H1 (cell line): Measurements from ENCODE around the gene HMGCL. TPM values are rescaled to one million over a fixed set of nuclear protein-coding genes. Genes with fewer than 3 reads are reported as not detected.

ENCODE experiments used
- CTCF ChIA-PET: fragments of 300-600 bp; sonication (Branson Sonifier 250); formaldehyde crosslinking; loops from one replicate; lab custom pipeline; 2021; ENCODE audit not compliant: partially characterized antibody; lab: Charles Lee
- POLR2A ChIA-PET: fragments of 300-600 bp; sonication (Branson Sonifier 250); formaldehyde crosslinking; loops from one replicate; lab custom pipeline; 2021; ENCODE audit warnings: inconsistent platforms; ENCODE audit not compliant: partially characterized antibody; lab: Charles Lee
- DNase-seq, 2 experiments: peaks; one replicate each; pipeline versions ENCODE4 v3.0.0 to v3.0.0-alpha.2; 2010 to 2022; ENCODE audit warnings: low spot score in 2 of 2, low read depth in 1 of 2, mixed read lengths in 1 of 2
- FAIRE-seq: peaks from 2 replicates; lab custom pipeline; 2011; peaks lifted over from hg19 to GRCh38; lab: Jason Lieb, UNC
- H2AFZ ChIP-seq: 2 replicates; pipeline ENCODE4 v1.8.1; 2012; ENCODE audit warnings: low read length, inconsistent platforms
- H2AK5ac ChIP-seq: 2 replicates; pipeline ENCODE4 v1.6.1; 2013; ENCODE audit warnings: low read depth, low read length
- H2BK120ac ChIP-seq: replicated peaks from 2 replicates; pipeline ENCODE3; 2013; ENCODE audit warnings: low read depth, low read length, inconsistent platforms
- H2BK12ac ChIP-seq: 2 replicates; pipeline ENCODE4 v1.6.1; 2013; ENCODE audit warnings: low read depth, low read length
- H2BK15ac ChIP-seq: 2 replicates; pipeline ENCODE4 v1.6.1; 2013; ENCODE audit warnings: low read length
- H2BK20ac ChIP-seq: 2 replicates; pipeline ENCODE4 v1.6.1; 2013; ENCODE audit warnings: low read length
- H2BK5ac ChIP-seq: 2 replicates; pipeline ENCODE4 v1.6.1; 2013; ENCODE audit warnings: low read depth, low read length
- H3K14ac ChIP-seq: 2 replicates; pipeline ENCODE4 v1.6.1; 2013; ENCODE audit warnings: inconsistent platforms; ENCODE audit not compliant: insufficient read length
- H3K18ac ChIP-seq: 2 replicates; pipeline ENCODE4 v1.6.1; 2013; ENCODE audit warnings: low read length; ENCODE audit errors: extremely low read depth
- H3K23ac ChIP-seq: 2 replicates; pipeline ENCODE4 v1.6.1; 2013; ENCODE audit warnings: inconsistent platforms; ENCODE audit not compliant: insufficient read length
- H3K23me2 ChIP-seq: 2 replicates; pipeline ENCODE4 v1.6.1; 2013; ENCODE audit warnings: low read depth, low read length
- H3K27ac ChIP-seq: 2 replicates; pipeline ENCODE4 v1.6.1; 2011; ENCODE audit warnings: low read depth, low read length, inconsistent platforms
- H3K27me3 ChIP-seq, 4 experiments: replicated peaks in 1 of 4; 1 replicate in 1 of 4; 2 replicates in 3 of 4; pipeline versions ENCODE4 v1.6.1 to v1.8.1; 2011 to 2013; ENCODE audit warnings: low read length in 3 of 4, mild to moderate bottlenecking in 3 of 4, inconsistent platforms in 2 of 4, mixed read lengths in 2 of 4, moderate library complexity in 1 of 4; ENCODE audit not compliant: control insufficient read depth in 3 of 4, insufficient read depth in 3 of 4; ENCODE audit errors: extremely low read depth in 1 of 4
- H3K36me3 ChIP-seq, 4 experiments: 2 replicates each; pipeline versions ENCODE4 v1.6.1 to v1.8.1; 2011 to 2013; ENCODE audit warnings: mild to moderate bottlenecking in 4 of 4, low read length in 3 of 4, moderate library complexity in 2 of 4, control low read depth in 1 of 4, inconsistent platforms in 1 of 4; ENCODE audit not compliant: insufficient read depth in 4 of 4, control insufficient read depth in 2 of 4
- H3K4ac ChIP-seq: replicated peaks from 2 replicates; pipeline ENCODE3; 2013; ENCODE audit warnings: low read length, low read depth, mixed read lengths, inconsistent platforms; ENCODE audit not compliant: insufficient read length
- H3K4me1 ChIP-seq, 4 experiments: replicated peaks in 1 of 4; 1 replicate in 1 of 4; 2 replicates in 3 of 4; pipeline versions ENCODE4 v1.6.1 to v1.8.1; 2011 to 2013; ENCODE audit warnings: low read length in 3 of 4, inconsistent platforms in 2 of 4, mixed read lengths in 1 of 4; ENCODE audit not compliant: insufficient read depth in 4 of 4, control insufficient read depth in 3 of 4
- H3K4me2 ChIP-seq, 2 experiments: 2 replicates each; pipeline versions ENCODE4 v1.6.1 to v1.8.1; 2011 to 2013; ENCODE audit warnings: low read depth in 2 of 2, low read length in 2 of 2, control low read depth in 1 of 2, inconsistent platforms in 1 of 2, mild to moderate bottlenecking in 1 of 2; ENCODE audit not compliant: insufficient read depth in 1 of 2
- H3K4me3 ChIP-seq, 4 experiments: fragments of 200-600, 300-600 bp in 1 of 4; sonication (generic), shearing (Covaris generic), sonication (Bioruptor Twin) in 1 of 4; 2 replicates each; pipeline versions ENCODE4 v1.5.1 to v1.8.1; 2011 to 2016; ENCODE audit warnings: low read length in 4 of 4, low read depth in 3 of 4, control low read depth in 2 of 4, inconsistent platforms in 2 of 4, mild to moderate bottlenecking in 2 of 4, mixed read lengths in 1 of 4, moderate library complexity in 1 of 4; ENCODE audit not compliant: insufficient read depth in 2 of 4; ENCODE audit errors: extremely low read depth in 1 of 4
- H3K56ac ChIP-seq: replicated peaks from 2 replicates; pipeline ENCODE3; 2013; ENCODE audit warnings: low read depth, mild to moderate bottlenecking, mixed read lengths, low read length, inconsistent platforms; ENCODE audit not compliant: insufficient read length
- H3K79me1 ChIP-seq: 2 replicates; pipeline ENCODE4 v1.6.1; 2013; ENCODE audit warnings: low read depth, low read length, control low read depth
- H3K79me2 ChIP-seq, 2 experiments: 2 replicates each; pipeline versions ENCODE4 v1.6.1 to v1.8.1; 2012 to 2013; ENCODE audit warnings: low read length in 2 of 2, mild to moderate bottlenecking in 2 of 2, inconsistent platforms in 1 of 2; ENCODE audit not compliant: insufficient read depth in 2 of 2, control insufficient read depth in 1 of 2
- H3K9ac ChIP-seq, 4 experiments: replicated peaks in 1 of 4; 1 replicate in 1 of 4; 2 replicates in 3 of 4; pipeline versions ENCODE4 v1.6.1 to v1.8.1; 2011 to 2013; ENCODE audit warnings: low read depth in 3 of 4, low read length in 3 of 4, control low read depth in 2 of 4, mild to moderate bottlenecking in 2 of 4, moderate library complexity in 2 of 4, inconsistent platforms in 1 of 4; ENCODE audit errors: extremely low read depth in 1 of 4
- H3K9me3 ChIP-seq, 2 experiments: 2 replicates each; pipeline versions ENCODE4 v1.6.1 to v1.8.1; 2012 to 2013; ENCODE audit warnings: mild to moderate bottlenecking in 2 of 2, moderate library complexity in 2 of 2, control low read depth in 1 of 2, inconsistent platforms in 1 of 2, low read depth in 1 of 2, low read length in 1 of 2, mixed read lengths in 1 of 2; ENCODE audit not compliant: insufficient read depth in 2 of 2
- H4K20me1 ChIP-seq, 2 experiments: replicated peaks in 1 of 2; 2 replicates each; pipeline versions ENCODE3 to v1.8.1; 2011 to 2013; ENCODE audit warnings: inconsistent platforms in 2 of 2, low read length in 2 of 2, mild to moderate bottlenecking in 1 of 2; ENCODE audit not compliant: insufficient read depth in 2 of 2, control insufficient read depth in 1 of 2
- H4K5ac ChIP-seq: 2 replicates; pipeline ENCODE4 v1.6.1; 2013; ENCODE audit warnings: low read length, low read depth, mixed read lengths, inconsistent platforms; ENCODE audit not compliant: insufficient read length
- H4K8ac ChIP-seq: 2 replicates; pipeline ENCODE4 v1.8.0; 2013; ENCODE audit warnings: mild to moderate bottlenecking, moderate library complexity, low read length, inconsistent platforms; ENCODE audit not compliant: insufficient read depth; ENCODE audit errors: extremely low read depth
- H4K91ac ChIP-seq: replicated peaks from 2 replicates; pipeline ENCODE3; 2013; ENCODE audit warnings: low read length, mixed read lengths, inconsistent platforms; ENCODE audit not compliant: insufficient read length
- CTBP2 ChIP-seq: IDR thresholded peaks from 2 replicates; pipeline ENCODE4 v1.7.0; 2011; ENCODE audit warnings: borderline replicate concordance, mild to moderate bottlenecking, moderate library complexity, mixed read lengths, low read length; ENCODE audit not compliant: insufficient read depth, insufficient read length
- EZH2 ChIP-seq: fragments of 200-600 bp; sonication (generic); IDR thresholded peaks from 2 replicates; pipeline ENCODE4 v1.7.1; 2012; ENCODE audit warnings: low read depth, mild to moderate bottlenecking, moderate library complexity, low read length, inconsistent platforms; ENCODE audit not compliant: severe bottlenecking
- GTF2F1 ChIP-seq: IDR thresholded peaks from 2 replicates; pipeline ENCODE4 v1.6.1; 2012; ENCODE audit warnings: low read depth, low read length, improper control_type of control experiment, borderline replicate concordance
- PHF8 ChIP-seq: fragments of 200-600 bp; sonication (generic); conservative IDR thresholded peaks from 2 replicates; pipeline ENCODE4 v1.7.1; 2012; ENCODE audit warnings: low read depth, mild to moderate bottlenecking, inconsistent platforms, low read length, moderate library complexity
- RBBP5 ChIP-seq: IDR thresholded peaks from 2 replicates; pipeline ENCODE4 v1.7.1; 2012; ENCODE audit warnings: low read depth, mild to moderate bottlenecking, inconsistent platforms, low read length, moderate library complexity, borderline replicate concordance
- SIRT6 ChIP-seq: IDR thresholded peaks from one replicate; pipeline ENCODE4 v1.7.1; 2012; ENCODE audit warnings: low read length, inconsistent platforms
- SUZ12 ChIP-seq: fragments of 200-600 bp; sonication (generic); IDR thresholded peaks from 2 replicates; pipeline ENCODE4 v1.6.1; 2012; ENCODE audit warnings: mild to moderate bottlenecking, inconsistent platforms, low read length, moderate library complexity, mixed read lengths
- WGBS, 2 experiments: shearing (Covaris generic) in 1 of 2; methylation state at CpG; one replicate each; pipeline versions ENCODE4 v1.1.6 to v1.1.7; 2013 to 2015; ENCODE audit warnings: low lambda C conversion rate in 2 of 2, mixed read lengths in 2 of 2, inconsistent platforms in 1 of 2, low coverage in 1 of 2, missing lambda C conversion rate in 1 of 2; ENCODE audit not compliant: insufficient replicate concordance in 2 of 2, insufficient coverage in 1 of 2, insufficient read length in 1 of 2; ENCODE audit errors: extremely low coverage in 1 of 2, missing lambda C conversion rate in 1 of 2; 5-methylcytosine and 5-hydroxymethylcytosine counted together
- polyA plus RNA-seq, 7 experiments: library from polyadenylated mRNA; depleted of rRNA in 3 of 7; stranded (reverse) in 5 of 7; unstranded in 2 of 7; fragments of >200 nt in 5 of 7; fragments of 200-250 nt in 2 of 7; gene quantifications; 1 replicate in 5 of 7; 2 replicates in 1 of 7; 4 replicates in 1 of 7; pipeline versions ENCODE4 v1.2.1 to v1.2.3, GENCODE V29; 2011 to 2013; ENCODE audit warnings: missing spikeins in 2 of 7, mixed read lengths in 2 of 7
- total RNA-seq: library from RNA; stranded (reverse); fragmentation: NEBNext Ultra II Directional; extraction: Animal tissue kit (Norgen Biotek cat#: 25700); gene quantifications from 2 replicates; pipeline ENCODE4 v1.2.1, GENCODE V29; 2021

Gene HMGCL
- total and polyA plus RNA-seq, 2 of the 8 experiments (the other 6 are each of a cell fraction or from before 2014, with no cell fraction given) = 13.7 to 19.5 TPM

GRCh38 chr1:23867542-23867894 lies 42.3 kb upstream of the HMGCL start:
- Histone ChIP-seq H3K27ac (no peak overlapping the region), H3K36me3 (no peaks in the 10 kb centered on the region), H4K8ac (no peak overlapping the region), H2AFZ (peak overlapping the region; percentile 85; the same call in 1 of the 2 replicates), H4K20me1 (no peaks in the 10 kb centered on the region), H2AK5ac (no peak overlapping the region), H3K79me1 (no peaks in the 10 kb centered on the region), H2BK120ac (no peak overlapping the region)
- POLR2A ChIA-PET = interaction anchor here (0.5 to 1.2 kb wide), 3 partner anchors 13 to 92 kb away, joined by 3 read pairs; partner anchors contain the start of gene PNRC2
- 1% methylated on average over 9 of the region's 17 CpGs; no CpG with 5 or more reads in 1 of the 2 experiments for WGBS, 2 experiments
- TF ChIP-seq CTBP2 (no peak), PHF8 (no peak), GTF2F1 (no peak), SIRT6 (no peak), SUZ12 (peak; percentile 30), EZH2 (peak; percentile 60), RBBP5 (no peak)
- TF ChIP-seq, all 59 proteins: peak for 2
- no peak overlapping the region for H2BK20ac ChIP-seq
- no peaks in the 10 kb centered on the region; a peak in 1 of 7 replicates for H3K4me1 ChIP-seq
- H3K9ac ChIP-seq = no peak overlapping the region; a peak in 1 of 7 replicates
- no peak overlapping the region for H3K23ac ChIP-seq
- no peak overlapping the region for H2BK15ac ChIP-seq
- CTCF ChIA-PET = interaction anchor here (0.5 to 2.2 kb wide), 4 partner anchors 10 to 74 kb away, joined by 3 to 5 read pairs (median 3); no protein-coding TSS in a partner anchor
- FAIRE-seq (no peak), DNase-seq (peak in 1 of 2 experiments; percentile 66)
- H2BK5ac ChIP-seq = no peak overlapping the region
- H4K91ac ChIP-seq = no peak overlapping the region
- no peak overlapping the region for H3K4ac ChIP-seq
- H3K27me3 ChIP-seq = peaks cover 6 to 28% (median 19%) of the 10 kb centered on the region in 4 experiments
- peak overlapping the region; percentile 58 to 75 (median 70) for H3K4me3 ChIP-seq
- no peak overlapping the region for H3K56ac ChIP-seq
- H3K4me2 ChIP-seq = peak overlapping the region; percentile 79 to 89
- no peak overlapping the region for H2BK12ac ChIP-seq
- H3K79me2 ChIP-seq = no peaks in the 10 kb centered on the region
- peaks cover 7% of the 10 kb centered on the region for H3K23me2 ChIP-seq
- H3K9me3 ChIP-seq = no peaks in the 10 kb centered on the region
- H4K5ac ChIP-seq = no peak overlapping the region
- no peak overlapping the region for H3K18ac ChIP-seq
- H3K14ac ChIP-seq = no peak overlapping the region
